A673 (cell line): ENCODE data around the gene IL1RAPL1.

Experiments
- EZH2 ChIP-seq: fragments of 200-600 bp; sonication (generic); IDR thresholded peaks from 2 replicates; pipeline ENCODE4 v1.6.1; 2017; ENCODE audit warnings: borderline replicate concordance, low read depth, mild to moderate bottlenecking, mixed read lengths, antibody characterized with exemption, low read length; ENCODE audit not compliant: poor library complexity, severe bottlenecking
- TF ChIP-seq, protein P1 (sequence below): fragments of 300-800, 200-600 bp; sonication (generic); conservative IDR thresholded peaks from 2 replicates; pipeline ENCODE4 v1.5.1; 2017; ENCODE audit warnings: low read depth, mild to moderate bottlenecking, antibody characterized with exemption, low read length, moderate library complexity, mixed read lengths

DNA sequence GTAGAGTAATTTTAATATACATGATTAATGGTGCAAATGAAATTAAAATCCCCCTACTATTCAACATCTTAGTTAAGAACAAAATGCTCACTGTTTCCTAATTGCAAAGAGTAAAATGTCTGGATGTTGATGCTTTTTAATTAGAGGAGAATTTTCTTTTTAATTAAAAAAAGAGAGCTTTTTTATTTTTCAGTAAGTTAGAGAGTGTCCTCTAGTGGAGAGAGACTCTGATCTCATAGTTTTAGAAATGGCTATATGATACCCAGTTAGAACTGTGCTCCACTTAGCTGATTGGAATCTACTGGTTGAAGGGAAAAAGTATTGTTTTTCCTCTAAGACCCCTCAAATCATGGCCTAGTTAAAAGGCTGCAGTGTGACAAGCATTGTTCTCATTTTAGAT is 1316.1 kb downstream of the IL1RAPL1 start:
- TF ChIP-seq, protein P1, sequence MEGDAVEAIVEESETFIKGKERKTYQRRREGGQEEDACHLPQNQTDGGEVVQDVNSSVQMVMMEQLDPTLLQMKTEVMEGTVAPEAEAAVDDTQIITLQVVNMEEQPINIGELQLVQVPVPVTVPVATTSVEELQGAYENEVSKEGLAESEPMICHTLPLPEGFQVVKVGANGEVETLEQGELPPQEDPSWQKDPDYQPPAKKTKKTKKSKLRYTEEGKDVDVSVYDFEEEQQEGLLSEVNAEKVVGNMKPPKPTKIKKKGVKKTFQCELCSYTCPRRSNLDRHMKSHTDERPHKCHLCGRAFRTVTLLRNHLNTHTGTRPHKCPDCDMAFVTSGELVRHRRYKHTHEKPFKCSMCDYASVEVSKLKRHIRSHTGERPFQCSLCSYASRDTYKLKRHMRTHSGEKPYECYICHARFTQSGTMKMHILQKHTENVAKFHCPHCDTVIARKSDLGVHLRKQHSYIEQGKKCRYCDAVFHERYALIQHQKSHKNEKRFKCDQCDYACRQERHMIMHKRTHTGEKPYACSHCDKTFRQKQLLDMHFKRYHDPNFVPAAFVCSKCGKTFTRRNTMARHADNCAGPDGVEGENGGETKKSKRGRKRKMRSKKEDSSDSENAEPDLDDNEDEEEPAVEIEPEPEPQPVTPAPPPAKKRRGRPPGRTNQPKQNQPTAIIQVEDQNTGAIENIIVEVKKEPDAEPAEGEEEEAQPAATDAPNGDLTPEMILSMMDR, result peak; percentile 50; the same call in 1 of the 2 replicates
- TF ChIP-seq EZH2, result no peak
